K562 (cell line): Measurements from ENCODE around the gene NR1D2. TPM values are rescaled to one million over a fixed set of nuclear protein-coding genes. Genes with fewer than 3 reads are reported as not detected.

Experiments
- GATA2 ChIP-seq: sonication (generic); formaldehyde crosslinking; IDR thresholded peaks from 2 replicates; pipeline ENCODE4 v1.4.0; 2020; ENCODE audit warnings: mild to moderate bottlenecking, missing genetic modification reagents
- PHB ChIP-seq: fragments of 250-450 bp; sonication (Bioruptor Pico); IDR thresholded peaks from 2 replicates; pipeline ENCODE4 v1.5.0; 2021
- PHF20 ChIP-seq: fragments of 450-650 bp; IDR thresholded peaks from 2 replicates; pipeline ENCODE4 v1.6.1; 2018; ENCODE audit not compliant: partially characterized antibody
- PTBP1 ChIP-seq: fragments of 200-400 bp; formaldehyde crosslinking; IDR thresholded peaks from 2 replicates; pipeline ENCODE4 v1.6.1; 2017; ENCODE audit warnings: low read depth, low read length
- ZNF263 ChIP-seq: sonication (generic); formaldehyde crosslinking; IDR thresholded peaks from 2 replicates; pipeline ENCODE4 v1.8.0; 2022; ENCODE audit warnings: mild to moderate bottlenecking, missing genetic modification reagents, borderline replicate concordance
- polyA plus RNA-seq, 8 experiments: library from polyadenylated mRNA; depleted of rRNA in 4 of 8; stranded (reverse) in 5 of 8; unstranded in 3 of 8; fragments of >200 nt; fragmentation: Nextera tagmentation in 2 of 8; fragmentation: Illumina TruSeq in 1 of 8; extraction: Ambion mirVana in 2 of 8; extraction: Trizol in 1 of 8; gene quantifications; 2 replicates each; pipeline versions ENCODE4 v1.2.1 to v1.2.3, GENCODE V29; 2011 to 2014; ENCODE audit warnings: inconsistent platforms in 1 of 8, missing spikeins in 1 of 8
- total RNA-seq, 7 experiments: library from RNA; depleted of rRNA in 6 of 7; stranded (reverse); fragments of >200 nt in 6 of 7; fragmentation: Illumina TruSeq in 2 of 7; extraction: Trizol in 2 of 7; gene quantifications; 2 replicates each; pipeline versions ENCODE4 v1.2.1 to v1.2.3, GENCODE V29; 2011 to 2021; ENCODE audit warnings: low replicate concordance in 1 of 7
- TF ChIP-seq, protein P1 (sequence below): fragments of 150-350 bp; IDR thresholded peaks from 2 replicates; pipeline ENCODE4 v1.6.1; 2014; ENCODE audit warnings: low read depth, mild to moderate bottlenecking, low read length, borderline replicate concordance
- TF ChIP-seq, protein P2 (sequence below): fragments of 450-650 bp; IDR thresholded peaks from 2 replicates; pipeline ENCODE4 v1.6.1; 2016; ENCODE audit warnings: mild to moderate bottlenecking, moderate library complexity
- TF ChIP-seq, protein P3 (sequence below), 2 experiments: fragments of 450-650 bp; conservative IDR thresholded peaks; 2 replicates each; pipeline ENCODE4 v1.6.1; 2017; ENCODE audit warnings: mild to moderate bottlenecking in 2 of 2, moderate library complexity in 2 of 2

The NR1D2 gene
- total and polyA plus RNA-seq, 9 of the 15 experiments (the other 6 are each of a cell fraction or from before 2014, with no cell fraction given), result 1.2 to 5.5 (median 2.9) TPM

DNA sequence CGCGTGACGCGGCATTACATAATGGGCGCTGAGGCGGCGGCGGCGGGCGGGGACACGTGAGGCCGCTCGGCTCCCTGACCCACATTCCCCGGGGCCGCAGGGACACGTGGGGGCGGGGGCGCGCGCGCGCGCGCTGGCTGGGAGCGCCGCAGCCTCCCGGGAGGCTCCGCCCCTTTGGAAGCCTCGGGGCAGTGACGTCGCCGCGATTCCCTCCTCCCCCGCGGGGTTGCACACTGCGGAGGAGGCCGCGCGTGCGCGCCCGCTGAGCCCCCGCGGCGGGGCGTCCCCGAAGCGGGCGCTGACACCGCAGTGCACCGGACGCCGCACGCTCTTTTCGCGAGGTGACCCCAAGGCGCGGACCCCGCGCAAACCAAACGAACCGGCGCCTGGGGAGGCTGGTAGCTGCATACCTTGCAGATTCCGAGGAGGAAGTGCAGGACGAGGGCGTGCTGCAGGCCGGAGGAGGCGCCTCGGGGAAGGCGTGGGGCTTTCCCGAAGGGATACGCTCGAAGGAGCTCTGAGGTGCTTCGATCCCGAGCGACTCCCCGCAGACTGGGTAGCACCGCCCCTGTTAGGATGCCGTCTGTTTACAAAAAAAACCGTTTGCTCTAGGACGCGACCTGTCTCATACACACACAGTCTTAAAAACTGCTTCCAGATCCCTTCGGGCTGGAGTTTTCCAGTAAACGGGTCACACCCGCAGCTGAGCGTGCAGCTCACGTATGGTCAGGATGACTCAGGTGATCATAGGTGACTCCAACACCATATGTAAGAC is 1.0 kb downstream of the NR1D2 start (continued):
- peak; percentile 77; the same call in 1 of the 2 replicates for TF ChIP-seq ZNF263 (CRISPR knock-in tag)
- TF ChIP-seq, protein P1, sequence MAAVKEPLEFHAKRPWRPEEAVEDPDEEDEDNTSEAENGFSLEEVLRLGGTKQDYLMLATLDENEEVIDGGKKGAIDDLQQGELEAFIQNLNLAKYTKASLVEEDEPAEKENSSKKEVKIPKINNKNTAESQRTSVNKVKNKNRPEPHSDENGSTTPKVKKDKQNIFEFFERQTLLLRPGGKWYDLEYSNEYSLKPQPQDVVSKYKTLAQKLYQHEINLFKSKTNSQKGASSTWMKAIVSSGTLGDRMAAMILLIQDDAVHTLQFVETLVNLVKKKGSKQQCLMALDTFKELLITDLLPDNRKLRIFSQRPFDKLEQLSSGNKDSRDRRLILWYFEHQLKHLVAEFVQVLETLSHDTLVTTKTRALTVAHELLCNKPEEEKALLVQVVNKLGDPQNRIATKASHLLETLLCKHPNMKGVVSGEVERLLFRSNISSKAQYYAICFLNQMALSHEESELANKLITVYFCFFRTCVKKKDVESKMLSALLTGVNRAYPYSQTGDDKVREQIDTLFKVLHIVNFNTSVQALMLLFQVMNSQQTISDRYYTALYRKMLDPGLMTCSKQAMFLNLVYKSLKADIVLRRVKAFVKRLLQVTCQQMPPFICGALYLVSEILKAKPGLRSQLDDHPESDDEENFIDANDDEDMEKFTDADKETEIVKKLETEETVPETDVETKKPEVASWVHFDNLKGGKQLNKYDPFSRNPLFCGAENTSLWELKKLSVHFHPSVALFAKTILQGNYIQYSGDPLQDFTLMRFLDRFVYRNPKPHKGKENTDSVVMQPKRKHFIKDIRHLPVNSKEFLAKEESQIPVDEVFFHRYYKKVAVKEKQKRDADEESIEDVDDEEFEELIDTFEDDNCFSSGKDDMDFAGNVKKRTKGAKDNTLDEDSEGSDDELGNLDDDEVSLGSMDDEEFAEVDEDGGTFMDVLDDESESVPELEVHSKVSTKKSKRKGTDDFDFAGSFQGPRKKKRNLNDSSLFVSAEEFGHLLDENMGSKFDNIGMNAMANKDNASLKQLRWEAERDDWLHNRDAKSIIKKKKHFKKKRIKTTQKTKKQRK, result no peak
- peak; percentile 81; the same call in 1 of the 2 replicates for TF ChIP-seq PHB
- peak; percentile 62 for TF ChIP-seq PHF20
- TF ChIP-seq, protein P2, sequence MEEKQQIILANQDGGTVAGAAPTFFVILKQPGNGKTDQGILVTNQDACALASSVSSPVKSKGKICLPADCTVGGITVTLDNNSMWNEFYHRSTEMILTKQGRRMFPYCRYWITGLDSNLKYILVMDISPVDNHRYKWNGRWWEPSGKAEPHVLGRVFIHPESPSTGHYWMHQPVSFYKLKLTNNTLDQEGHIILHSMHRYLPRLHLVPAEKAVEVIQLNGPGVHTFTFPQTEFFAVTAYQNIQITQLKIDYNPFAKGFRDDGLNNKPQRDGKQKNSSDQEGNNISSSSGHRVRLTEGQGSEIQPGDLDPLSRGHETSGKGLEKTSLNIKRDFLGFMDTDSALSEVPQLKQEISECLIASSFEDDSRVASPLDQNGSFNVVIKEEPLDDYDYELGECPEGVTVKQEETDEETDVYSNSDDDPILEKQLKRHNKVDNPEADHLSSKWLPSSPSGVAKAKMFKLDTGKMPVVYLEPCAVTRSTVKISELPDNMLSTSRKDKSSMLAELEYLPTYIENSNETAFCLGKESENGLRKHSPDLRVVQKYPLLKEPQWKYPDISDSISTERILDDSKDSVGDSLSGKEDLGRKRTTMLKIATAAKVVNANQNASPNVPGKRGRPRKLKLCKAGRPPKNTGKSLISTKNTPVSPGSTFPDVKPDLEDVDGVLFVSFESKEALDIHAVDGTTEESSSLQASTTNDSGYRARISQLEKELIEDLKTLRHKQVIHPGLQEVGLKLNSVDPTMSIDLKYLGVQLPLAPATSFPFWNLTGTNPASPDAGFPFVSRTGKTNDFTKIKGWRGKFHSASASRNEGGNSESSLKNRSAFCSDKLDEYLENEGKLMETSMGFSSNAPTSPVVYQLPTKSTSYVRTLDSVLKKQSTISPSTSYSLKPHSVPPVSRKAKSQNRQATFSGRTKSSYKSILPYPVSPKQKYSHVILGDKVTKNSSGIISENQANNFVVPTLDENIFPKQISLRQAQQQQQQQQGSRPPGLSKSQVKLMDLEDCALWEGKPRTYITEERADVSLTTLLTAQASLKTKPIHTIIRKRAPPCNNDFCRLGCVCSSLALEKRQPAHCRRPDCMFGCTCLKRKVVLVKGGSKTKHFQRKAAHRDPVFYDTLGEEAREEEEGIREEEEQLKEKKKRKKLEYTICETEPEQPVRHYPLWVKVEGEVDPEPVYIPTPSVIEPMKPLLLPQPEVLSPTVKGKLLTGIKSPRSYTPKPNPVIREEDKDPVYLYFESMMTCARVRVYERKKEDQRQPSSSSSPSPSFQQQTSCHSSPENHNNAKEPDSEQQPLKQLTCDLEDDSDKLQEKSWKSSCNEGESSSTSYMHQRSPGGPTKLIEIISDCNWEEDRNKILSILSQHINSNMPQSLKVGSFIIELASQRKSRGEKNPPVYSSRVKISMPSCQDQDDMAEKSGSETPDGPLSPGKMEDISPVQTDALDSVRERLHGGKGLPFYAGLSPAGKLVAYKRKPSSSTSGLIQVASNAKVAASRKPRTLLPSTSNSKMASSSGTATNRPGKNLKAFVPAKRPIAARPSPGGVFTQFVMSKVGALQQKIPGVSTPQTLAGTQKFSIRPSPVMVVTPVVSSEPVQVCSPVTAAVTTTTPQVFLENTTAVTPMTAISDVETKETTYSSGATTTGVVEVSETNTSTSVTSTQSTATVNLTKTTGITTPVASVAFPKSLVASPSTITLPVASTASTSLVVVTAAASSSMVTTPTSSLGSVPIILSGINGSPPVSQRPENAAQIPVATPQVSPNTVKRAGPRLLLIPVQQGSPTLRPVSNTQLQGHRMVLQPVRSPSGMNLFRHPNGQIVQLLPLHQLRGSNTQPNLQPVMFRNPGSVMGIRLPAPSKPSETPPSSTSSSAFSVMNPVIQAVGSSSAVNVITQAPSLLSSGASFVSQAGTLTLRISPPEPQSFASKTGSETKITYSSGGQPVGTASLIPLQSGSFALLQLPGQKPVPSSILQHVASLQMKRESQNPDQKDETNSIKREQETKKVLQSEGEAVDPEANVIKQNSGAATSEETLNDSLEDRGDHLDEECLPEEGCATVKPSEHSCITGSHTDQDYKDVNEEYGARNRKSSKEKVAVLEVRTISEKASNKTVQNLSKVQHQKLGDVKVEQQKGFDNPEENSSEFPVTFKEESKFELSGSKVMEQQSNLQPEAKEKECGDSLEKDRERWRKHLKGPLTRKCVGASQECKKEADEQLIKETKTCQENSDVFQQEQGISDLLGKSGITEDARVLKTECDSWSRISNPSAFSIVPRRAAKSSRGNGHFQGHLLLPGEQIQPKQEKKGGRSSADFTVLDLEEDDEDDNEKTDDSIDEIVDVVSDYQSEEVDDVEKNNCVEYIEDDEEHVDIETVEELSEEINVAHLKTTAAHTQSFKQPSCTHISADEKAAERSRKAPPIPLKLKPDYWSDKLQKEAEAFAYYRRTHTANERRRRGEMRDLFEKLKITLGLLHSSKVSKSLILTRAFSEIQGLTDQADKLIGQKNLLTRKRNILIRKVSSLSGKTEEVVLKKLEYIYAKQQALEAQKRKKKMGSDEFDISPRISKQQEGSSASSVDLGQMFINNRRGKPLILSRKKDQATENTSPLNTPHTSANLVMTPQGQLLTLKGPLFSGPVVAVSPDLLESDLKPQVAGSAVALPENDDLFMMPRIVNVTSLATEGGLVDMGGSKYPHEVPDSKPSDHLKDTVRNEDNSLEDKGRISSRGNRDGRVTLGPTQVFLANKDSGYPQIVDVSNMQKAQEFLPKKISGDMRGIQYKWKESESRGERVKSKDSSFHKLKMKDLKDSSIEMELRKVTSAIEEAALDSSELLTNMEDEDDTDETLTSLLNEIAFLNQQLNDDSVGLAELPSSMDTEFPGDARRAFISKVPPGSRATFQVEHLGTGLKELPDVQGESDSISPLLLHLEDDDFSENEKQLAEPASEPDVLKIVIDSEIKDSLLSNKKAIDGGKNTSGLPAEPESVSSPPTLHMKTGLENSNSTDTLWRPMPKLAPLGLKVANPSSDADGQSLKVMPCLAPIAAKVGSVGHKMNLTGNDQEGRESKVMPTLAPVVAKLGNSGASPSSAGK, result peak; percentile 95
- no peak for TF ChIP-seq PTBP1
- TF ChIP-seq, protein P3, sequence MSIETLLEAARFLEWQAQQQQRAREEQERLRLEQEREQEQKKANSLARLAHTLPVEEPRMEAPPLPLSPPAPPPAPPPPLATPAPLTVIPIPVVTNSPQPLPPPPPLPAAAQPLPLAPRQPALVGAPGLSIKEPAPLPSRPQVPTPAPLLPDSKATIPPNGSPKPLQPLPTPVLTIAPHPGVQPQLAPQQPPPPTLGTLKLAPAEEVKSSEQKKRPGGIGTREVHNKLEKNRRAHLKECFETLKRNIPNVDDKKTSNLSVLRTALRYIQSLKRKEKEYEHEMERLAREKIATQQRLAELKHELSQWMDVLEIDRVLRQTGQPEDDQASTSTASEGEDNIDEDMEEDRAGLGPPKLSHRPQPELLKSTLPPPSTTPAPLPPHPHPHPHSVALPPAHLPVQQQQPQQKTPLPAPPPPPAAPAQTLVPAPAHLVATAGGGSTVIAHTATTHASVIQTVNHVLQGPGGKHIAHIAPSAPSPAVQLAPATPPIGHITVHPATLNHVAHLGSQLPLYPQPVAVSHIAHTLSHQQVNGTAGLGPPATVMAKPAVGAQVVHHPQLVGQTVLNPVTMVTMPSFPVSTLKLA (conservative IDR thresholded peaks at IDR 0.05), result peak; percentile 98 to 100
- TF ChIP-seq GATA2, result no peak
